Ovary (tissue), 9 donors: ENCODE measurements around the gene PERCC1. TPM values are rescaled to one million over a fixed set of nuclear protein-coding genes. Genes with fewer than 3 reads are reported as not detected.

Experiments
- DNase-seq, 5 donors: peaks; one replicate each; pipeline ENCODE4 v3.0.0-alpha.2; 2019 to 2020
- H3K27ac ChIP-seq, 2 donors: fragments of 200-600 bp; one replicate each; pipeline versions ENCODE4 v1.5.1 to v1.8.0; 2019 to 2022
- H3K27me3 ChIP-seq: fragments of 200-600 bp; one replicate; pipeline ENCODE4 v1.8.0; 2022
- H3K36me3 ChIP-seq: fragments of 200-600 bp; sonication (generic); one replicate; pipeline ENCODE4 v1.5.1; 2019
- H3K4me1 ChIP-seq: one replicate; pipeline ENCODE4 v1.8.1; 2013; ENCODE audit warnings: mild to moderate bottlenecking, moderate library complexity; ENCODE audit not compliant: insufficient read depth
- H3K4me3 ChIP-seq: fragments of 200-600 bp; sonication (generic); one replicate; pipeline ENCODE4 v1.5.1; 2017
- H3K9me3 ChIP-seq, 2 donors: fragments of 200-600 bp in 1 of 2; sonication (generic) in 1 of 2; one replicate each; pipeline versions ENCODE4 v1.5.1 to v1.8.1; 2013 to 2019; ENCODE audit warnings: mild to moderate bottlenecking in 1 of 2, moderate library complexity in 1 of 2
- CTCF ChIP-seq, 3 donors: fragments of 450-650 bp in 2 of 3; fragments of 200-600 bp in 1 of 3; IDR thresholded peaks; one replicate each; pipeline versions ENCODE4 v1.5.1 to v1.8.0; 2016 to 2022; ENCODE audit warnings: antibody characterized with exemption in 3 of 3, mild to moderate bottlenecking in 1 of 3
- EP300 ChIP-seq: sonication (generic); formaldehyde crosslinking; IDR thresholded peaks from one replicate; pipeline ENCODE4 v1.6.1; 2017; ENCODE audit warnings: antibody characterized with exemption
- POLR2A ChIP-seq: fragments of 450-650 bp; IDR thresholded peaks from one replicate; pipeline ENCODE4 v1.6.1; 2017; ENCODE audit warnings: antibody characterized with exemption, mild to moderate bottlenecking, moderate library complexity
- WGBS, 3 donors: extraction: QIAGEN DNeasy Blood & Tissue Kit in 1 of 3; methylation state at CpG; one replicate each; pipeline versions ENCODE4 v1.1.5 to v1.1.7; 2013 to 2017; 5-methylcytosine and 5-hydroxymethylcytosine counted together
- intact Hi-C, 4 donors: fragments of 100-400 bp; cut with DNase I; formaldehyde crosslinking; loops; one replicate each; pipeline versions ENCODE4 v1.11.0 to v1.15.1; 2022 to 2023
- polyA plus RNA-seq, 2 donors: library from polyadenylated mRNA; stranded (reverse); fragments of 200-250 nt in 1 of 2; fragments of 350-450 nt in 1 of 2; fragmentation: Illumina TruSeq in 1 of 2; extraction: RNeasy Lipid Tissue Mini Kit (QIAGEN cat#74804) in 1 of 2; gene quantifications; one replicate each; pipeline ENCODE4 v1.2.3, GENCODE V29; 2013 to 2014
- total RNA-seq, 7 donors: library from RNA; depleted of rRNA in 2 of 7; stranded (reverse); fragments of >200 nt in 2 of 7; fragmentation: NEBNext Ultra II Directional in 3 of 7; extraction: Animal tissue kit (Norgen Biotek cat#: 25700) in 3 of 7; gene quantifications; one replicate each; pipeline versions ENCODE4 v1.1.0 to v1.2.4, GENCODE V29; 2016 to 2023
- donor health status: DM: no; HTN: no; CAD: no; lungs with moderate emphysema.
- donor health status: DM: no; HTN: no; CAD: no.
- donor health status: Bipolar disorder and iron deficiency.
- donor health status: DM: yes; HTN: yes; CAD: no.
- donor health status: DM: no; HTN: no; CAD: no.
- donor health status: DM: yes; HTN: yes; CAD: no.

PERCC1 gene
- total and polyA plus RNA-seq, 9 donors: 0.08 to 0.62 TPM; not detected in 7

- no peak for DNase-seq
- intact Hi-C loops: no loop called here
- 74 to 76% (median 75%) methylated on average over 10 of the region's 10 CpGs for WGBS, 3 donors
Observed at GRCh38 chr16:1459967-1460366, 29.1 kb downstream of the PERCC1 start.

GRCh38 chr16:1460602-1461138 lies 29.8 kb downstream of the PERCC1 start:
- intact Hi-C loops: no loop called here
- peak in 4 of 5 donors; percentile 42 to 63 (median 43) for DNase-seq
- Histone ChIP-seq H3K27me3 (no peaks in the 10 kb centered on the region), H3K36me3 (no peaks in the 10 kb centered on the region), H3K9me3 (no peaks in the 10 kb centered on the region), H3K27ac (no peak overlapping the region), H3K4me3 (no peak overlapping the region), H3K4me1 (no peaks in the 10 kb centered on the region)
- 54 to 83% (median 61%) methylated on average over 26 to 30 of the region's 30 CpGs for WGBS, 3 donors
- no peak for TF ChIP-seq POLR2A
- no peak for TF ChIP-seq CTCF (IDR thresholded peaks at IDR 0.05)
- TF ChIP-seq EP300: no peak

More at GRCh38 chr16:1459967-1460366, 29.1 kb downstream of the PERCC1 start:
- Histone ChIP-seq H3K27me3 (no peaks in the 10 kb centered on the region), H3K4me3 (no peak overlapping the region), H3K4me1 (no peaks in the 10 kb centered on the region), H3K9me3 (no peaks in the 10 kb centered on the region), H3K27ac (no peak overlapping the region), H3K36me3 (no peaks in the 10 kb centered on the region)
- TF ChIP-seq EP300 (no peak), CTCF (IDR thresholded peaks at IDR 0.05) (no peak), POLR2A (no peak)

GRCh38 chr16:1461146-1461545 lies 30.3 kb downstream of the PERCC1 start:
- no peaks in the 10 kb centered on the region for H3K4me1 ChIP-seq
- DNase-seq: peak; percentile 51 to 66 (median 58)
- intact Hi-C loops: no loop called here
- no peak overlapping the region for H3K4me3 ChIP-seq
- peak overlapping the region in 1 of 2 donors; percentile 51 for H3K27ac ChIP-seq
- no peaks in the 10 kb centered on the region for H3K36me3 ChIP-seq
- H3K27me3 ChIP-seq: no peaks in the 10 kb centered on the region
- WGBS, 3 donors: 43 to 68% (median 45%) methylated on average over 24 of the region's 24 CpGs
- H3K9me3 ChIP-seq: no peaks in the 10 kb centered on the region
- TF ChIP-seq POLR2A (no peak), CTCF (IDR thresholded peaks at IDR 0.05) (no peak), EP300 (no peak)

GRCh38 chr16:1464196-1464893 lies 33.5 kb downstream of the PERCC1 start:
- WGBS, 3 donors: 86 to 89% (median 87%) methylated on average over 41 of the region's 41 CpGs
- no peak for DNase-seq
- Histone ChIP-seq H3K9me3 (no peaks in the 10 kb centered on the region), H3K4me1 (no peaks in the 10 kb centered on the region), H3K27me3 (no peaks in the 10 kb centered on the region), H3K27ac (no peak overlapping the region), H3K36me3 (no peaks in the 10 kb centered on the region), H3K4me3 (no peak overlapping the region)
- TF ChIP-seq EP300: no peak
- TF ChIP-seq CTCF (IDR thresholded peaks at IDR 0.05): no peak
- no peak for TF ChIP-seq POLR2A
- intact Hi-C loops: no loop called here
